A549 (cell line): Measurements from ENCODE around the gene SLN.

Experiments used
- MYC ChIP-seq: IDR thresholded peaks from 2 replicates; pipeline ENCODE4 v1.6.1; 2012; ENCODE audit warnings: mild to moderate bottlenecking, inconsistent platforms, low read length, improper control_type of control experiment, borderline replicate concordance
- POLR2A ChIP-seq: IDR thresholded peaks from 2 replicates; pipeline ENCODE4 v1.6.1; 2012; ENCODE audit warnings: mild to moderate bottlenecking, low read length
- TF ChIP-seq, protein P1 (sequence below): fragments of >200 bp; sonication (Bioruptor Twin); formaldehyde crosslinking; IDR thresholded peaks from 3 replicates; pipeline ENCODE4 v1.5.1; 2016

DNA sequence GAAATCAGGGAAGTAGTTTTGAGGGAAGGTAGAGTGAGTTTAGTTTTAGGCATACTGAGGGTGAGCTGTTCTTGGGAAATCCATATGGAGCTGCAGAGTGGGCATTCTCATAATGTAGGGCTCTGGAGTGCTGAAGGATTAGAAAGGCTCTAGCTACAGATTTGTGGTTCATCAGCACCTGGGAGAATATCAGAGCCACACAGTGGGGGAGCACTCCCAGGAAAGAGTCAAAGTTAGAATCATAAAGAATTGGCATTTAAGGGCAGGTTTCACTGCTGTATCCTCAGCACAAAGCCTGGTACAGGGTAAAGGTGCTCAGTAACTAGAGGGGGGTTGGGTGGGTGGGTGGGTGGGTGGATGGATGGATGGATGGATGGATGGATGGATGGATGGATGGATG lies 52.5 kb downstream of the SLN start:
- no peak for TF ChIP-seq POLR2A
- TF ChIP-seq MYC: no peak
- TF ChIP-seq, protein P1, sequence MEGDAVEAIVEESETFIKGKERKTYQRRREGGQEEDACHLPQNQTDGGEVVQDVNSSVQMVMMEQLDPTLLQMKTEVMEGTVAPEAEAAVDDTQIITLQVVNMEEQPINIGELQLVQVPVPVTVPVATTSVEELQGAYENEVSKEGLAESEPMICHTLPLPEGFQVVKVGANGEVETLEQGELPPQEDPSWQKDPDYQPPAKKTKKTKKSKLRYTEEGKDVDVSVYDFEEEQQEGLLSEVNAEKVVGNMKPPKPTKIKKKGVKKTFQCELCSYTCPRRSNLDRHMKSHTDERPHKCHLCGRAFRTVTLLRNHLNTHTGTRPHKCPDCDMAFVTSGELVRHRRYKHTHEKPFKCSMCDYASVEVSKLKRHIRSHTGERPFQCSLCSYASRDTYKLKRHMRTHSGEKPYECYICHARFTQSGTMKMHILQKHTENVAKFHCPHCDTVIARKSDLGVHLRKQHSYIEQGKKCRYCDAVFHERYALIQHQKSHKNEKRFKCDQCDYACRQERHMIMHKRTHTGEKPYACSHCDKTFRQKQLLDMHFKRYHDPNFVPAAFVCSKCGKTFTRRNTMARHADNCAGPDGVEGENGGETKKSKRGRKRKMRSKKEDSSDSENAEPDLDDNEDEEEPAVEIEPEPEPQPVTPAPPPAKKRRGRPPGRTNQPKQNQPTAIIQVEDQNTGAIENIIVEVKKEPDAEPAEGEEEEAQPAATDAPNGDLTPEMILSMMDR: no peak
